Measurements from ENCODE around the gene ATP8B3. TPM values are rescaled to one million over a fixed set of nuclear protein-coding genes. Genes with fewer than 3 reads are reported as not detected.

ATP8B3 gene
- polyA plus RNA-seq, 2 of the 4 experiments (the other 2 are of a cell fraction), result 2.7 to 3.9 TPM

GRCh38 chr19:1826557-1827521 is 14.8 kb upstream of the ATP8B3 start:
- peak; percentile 38 to 63; a peak in 5 of 6 replicates for ATAC-seq
- Histone ChIP-seq H3K4me1 (peaks cover 10% of the 10 kb centered on the region), H3K9me3 (no peaks in the 10 kb centered on the region), H3K4me2 (0 out of 3 replicates have a peak overlapping the region, but pooled peaks have one; percentile 14), H3K4me3 (no peak overlapping the region), H3K27ac (peak overlapping the region in 1 of 2 experiments; percentile 48; a peak in 2 of 6 replicates)
- 76% methylated on average over 18 of the region's 63 CpGs for WGBS (ENCODE audit: missing lambda C conversion rate)
- POLR2A ChIA-PET, result no interaction called here
- no peak for TF ChIP-seq FOSL2 (IDR thresholded peaks at IDR 0.05)
- TF ChIP-seq FOSL2 (CRISPR knock-in tag; IDR thresholded peaks at IDR 0.05), result no peak
- TF ChIP-seq USF2 (IDR thresholded peaks at IDR 0.05), result no peak
- no peak for TF ChIP-seq TFCP2L1 (CRISPR knock-in tag; IDR thresholded peaks at IDR 0.05)
- no peak for TF ChIP-seq BHLHE40 (IDR thresholded peaks at IDR 0.05; ENCODE audit: low read depth, low read length)
- TF ChIP-seq JUNB (IDR thresholded peaks at IDR 0.05), result no peak
- no peak for TF ChIP-seq NR3C1 (IDR thresholded peaks at IDR 0.05)
- TF ChIP-seq TP53 (CRISPR knock-in tag; IDR thresholded peaks at IDR 0.05), result no peak
- no peak for TF ChIP-seq SREBF2 (IDR thresholded peaks at IDR 0.05)
- TF ChIP-seq NFE2L2 (conservative IDR thresholded peaks at IDR 0.05; ENCODE audit: low read length), result no peak
- TF ChIP-seq MAFK (IDR thresholded peaks at IDR 0.05; ENCODE audit: partially characterized antibody), result no peak
- TF ChIP-seq ZSCAN20 (CRISPR knock-in tag; IDR thresholded peaks at IDR 0.05), result no peak
- no peak for TF ChIP-seq RARB (CRISPR knock-in tag; IDR thresholded peaks at IDR 0.05)
- TF ChIP-seq GATA3 (IDR thresholded peaks at IDR 0.05; ENCODE audit: borderline replicate concordance), result no peak
- no peak for TF ChIP-seq ZC3H11A (IDR thresholded peaks at IDR 0.05)
- no peak for TF ChIP-seq CHD4 (IDR thresholded peaks at IDR 0.05; ENCODE audit: borderline replicate concordance)
- TF ChIP-seq NPAS2 (CRISPR knock-in tag; IDR thresholded peaks at IDR 0.05; ENCODE audit: borderline replicate concordance), result no peak
- no peak for TF ChIP-seq REST (IDR thresholded peaks at IDR 0.05)
- no peak for TF ChIP-seq BCL3 (IDR thresholded peaks at IDR 0.05)
- no peak for TF ChIP-seq PBX3 (IDR thresholded peaks at IDR 0.05)
- no peak for TF ChIP-seq JUN (IDR thresholded peaks at IDR 0.05)
- peak in 1 of 2 experiments; percentile 36 for DNase-seq (ENCODE audit: low read depth in 1 of 2, low spot score in 1 of 2)
- CTCF ChIA-PET, result interaction anchor here (0.6 to 14.1 kb wide), 37 partner anchors 9 to 382 kb away, joined by 3 to 212 read pairs (median 4); no protein-coding TSS in a partner anchor
- no peak for FAIRE-seq
